HEK293T (cell line): ENCODE results near the gene SZRD1.

Source experiments
- CTCF ChIA-PET: fragments of 350-600 bp; formaldehyde crosslinking; extraction: SDS; loops from one replicate; lab custom pipeline; 2021; ENCODE audit warnings: antibody characterized with exemption, inconsistent platforms; lab: Yijun Ruan, JAX
- POLR2A ChIA-PET: fragments of 350-600 bp; formaldehyde crosslinking; extraction: SDS; loops from one replicate; lab custom pipeline; 2020; ENCODE audit warnings: antibody characterized with exemption, inconsistent platforms; lab: Yijun Ruan, JAX
- DNase-seq: peaks from one replicate; pipeline ENCODE4 v3.0.0; 2012; ENCODE audit warnings: mixed read lengths; ENCODE audit errors: extremely low spot score
- ARNT ChIP-seq: fragments of 450-650 bp; IDR thresholded peaks from 2 replicates; pipeline ENCODE4 v1.6.1; 2017; ENCODE audit warnings: mild to moderate bottlenecking
- BHLHE40 ChIP-seq: fragments of 450-650 bp; IDR thresholded peaks from 2 replicates; pipeline ENCODE4 v1.6.1; 2016; ENCODE audit warnings: mild to moderate bottlenecking, moderate library complexity, borderline replicate concordance
- CTBP1 ChIP-seq: fragments of 450-650 bp; IDR thresholded peaks from 2 replicates; pipeline ENCODE4 v1.6.1; 2016; ENCODE audit warnings: borderline replicate concordance
- ELF4 ChIP-seq: fragments of 450-650 bp; IDR thresholded peaks from 2 replicates; pipeline ENCODE4 v1.6.1; 2017; ENCODE audit warnings: antibody characterized with exemption
- FOXA1 ChIP-seq: fragments of 450-650 bp; IDR thresholded peaks from 2 replicates; pipeline ENCODE4 v1.6.1; 2016; ENCODE audit warnings: mild to moderate bottlenecking
- FOXK2 ChIP-seq: fragments of 450-650 bp; IDR thresholded peaks from 2 replicates; pipeline ENCODE4 v1.6.1; 2016; ENCODE audit warnings: mild to moderate bottlenecking
- FOXM1 ChIP-seq: fragments of 450-650 bp; IDR thresholded peaks from 2 replicates; pipeline ENCODE4 v1.6.1; 2017; ENCODE audit warnings: mild to moderate bottlenecking, borderline replicate concordance
- HDGF ChIP-seq: fragments of 450-650 bp; IDR thresholded peaks from 2 replicates; pipeline ENCODE4 v1.6.1; 2017; ENCODE audit warnings: antibody characterized with exemption, borderline replicate concordance
- L3MBTL2 ChIP-seq: fragments of 450-650 bp; conservative IDR thresholded peaks from 2 replicates; pipeline ENCODE4 v1.6.1; 2016; ENCODE audit warnings: mild to moderate bottlenecking
- LEF1 ChIP-seq: fragments of 450-650 bp; IDR thresholded peaks from 2 replicates; pipeline ENCODE4 v1.6.1; 2017; ENCODE audit warnings: mild to moderate bottlenecking, borderline replicate concordance
- NFRKB ChIP-seq: fragments of 450-650 bp; IDR thresholded peaks from 2 replicates; pipeline ENCODE4 v1.6.1; 2016; ENCODE audit warnings: mild to moderate bottlenecking, moderate library complexity
- SP1 ChIP-seq: fragments of 450-650 bp; IDR thresholded peaks from 2 replicates; pipeline ENCODE4 v1.6.1; 2017
- SUZ12 ChIP-seq: fragments of 450-650 bp; IDR thresholded peaks from 2 replicates; pipeline ENCODE4 v1.6.1; 2016; ENCODE audit warnings: mild to moderate bottlenecking
- TARDBP ChIP-seq: fragments of 450-650 bp; IDR thresholded peaks from 2 replicates; pipeline ENCODE4 v1.6.1; 2016
- ZNF384 ChIP-seq: fragments of 450-650 bp; IDR thresholded peaks from 2 replicates; pipeline ENCODE4 v1.6.1; 2016
- TF ChIP-seq, protein P1 (sequence below): fragments of 450-650 bp; IDR thresholded peaks from 2 replicates; pipeline ENCODE4 v1.6.1; 2016

Gene SZRD1

DNA sequence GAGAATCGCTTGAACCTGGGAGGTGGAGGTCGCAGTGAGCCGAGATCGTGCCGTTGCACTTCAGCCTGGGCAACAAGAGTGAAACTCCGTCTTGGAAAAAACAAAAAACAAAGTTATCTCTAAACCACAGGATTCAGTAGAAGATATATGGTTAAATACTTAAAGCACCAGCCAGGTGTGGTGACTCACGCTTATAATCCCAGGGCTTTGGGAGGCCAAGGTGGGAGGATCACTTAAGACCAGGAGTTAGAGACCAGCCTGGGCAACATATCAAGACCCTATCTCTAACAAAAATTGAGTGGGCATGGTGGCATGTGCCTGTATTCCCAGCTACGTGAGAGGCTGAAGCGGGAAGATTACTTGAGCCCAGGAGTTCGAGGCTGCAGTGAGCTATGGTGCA is 79.1 kb downstream of the SZRD1 start:
- TF ChIP-seq L3MBTL2 (no peak), LEF1 (no peak), NFRKB (no peak), CTBP1 (no peak), ARNT (no peak), FOXM1 (no peak), FOXK2 (no peak), SP1 (no peak), ELF4 (no peak), ZNF384 (no peak), TARDBP (no peak), HDGF (no peak), SUZ12 (no peak), FOXA1 (no peak), BHLHE40 (no peak)
- TF ChIP-seq, protein P1, sequence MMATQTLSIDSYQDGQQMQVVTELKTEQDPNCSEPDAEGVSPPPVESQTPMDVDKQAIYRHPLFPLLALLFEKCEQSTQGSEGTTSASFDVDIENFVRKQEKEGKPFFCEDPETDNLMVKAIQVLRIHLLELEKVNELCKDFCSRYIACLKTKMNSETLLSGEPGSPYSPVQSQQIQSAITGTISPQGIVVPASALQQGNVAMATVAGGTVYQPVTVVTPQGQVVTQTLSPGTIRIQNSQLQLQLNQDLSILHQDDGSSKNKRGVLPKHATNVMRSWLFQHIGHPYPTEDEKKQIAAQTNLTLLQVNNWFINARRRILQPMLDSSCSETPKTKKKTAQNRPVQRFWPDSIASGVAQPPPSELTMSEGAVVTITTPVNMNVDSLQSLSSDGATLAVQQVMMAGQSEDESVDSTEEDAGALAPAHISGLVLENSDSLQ: no peak
- ChIA-PET CTCF (no interaction called here), POLR2A (interaction anchor here (1.5 kb wide), 1 partner anchor 79 kb away, joined by 3 read pairs; the partner anchor contains the start of gene SZRD1)
- no peak for DNase-seq

DNA sequence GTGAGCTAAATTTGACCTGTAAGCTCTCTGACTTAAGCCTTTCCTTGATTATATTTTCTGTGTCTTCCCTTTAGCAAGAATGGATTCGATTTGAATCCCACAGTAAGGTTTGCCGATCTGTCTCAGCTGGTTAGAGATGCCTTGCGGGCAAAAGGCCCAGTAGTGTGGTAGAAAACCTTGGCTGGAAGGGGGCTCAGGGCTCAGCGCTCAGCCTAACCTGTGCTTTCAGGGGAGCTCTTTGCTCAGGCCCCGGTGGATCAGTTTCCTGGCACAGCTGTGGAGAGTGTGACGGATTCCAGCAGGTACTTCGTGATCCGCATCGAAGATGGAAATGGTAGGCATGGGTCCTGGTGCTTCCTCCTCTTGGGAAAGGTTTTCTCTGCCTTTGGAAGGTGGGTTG is 80.6 kb downstream of the SZRD1 start:
- DNase-seq: no peak
- ChIA-PET CTCF (no interaction called here), POLR2A (interaction anchor here (0.9 kb wide), 1 partner anchor 95 kb away, joined by 3 read pairs; the partner anchor contains the start of gene FBXO42)
- TF ChIP-seq NFRKB (no peak), SUZ12 (no peak), SP1 (no peak), ZNF384 (no peak), L3MBTL2 (no peak), CTBP1 (no peak), FOXM1 (no peak), BHLHE40 (no peak), FOXA1 (no peak), LEF1 (no peak)
- TF ChIP-seq, protein P1: no peak
